Pancreas (tissue), 10 donors: ENCODE measurements around the gene RAD23A. TPM values are rescaled to one million over a fixed set of nuclear protein-coding genes. Genes with fewer than 3 reads are reported as not detected.

Experiments
- ATAC-seq, 4 donors: fragments of 200-7000 bp; cut with Tn5 transposase; one replicate each; pipeline versions ENCODE4 v1.8.0 to v1.9.1; 2020; ENCODE audit warnings: mild to moderate bottlenecking in 4 of 4, moderate library complexity in 4 of 4
- DNase-seq, 6 donors: peaks; one replicate each; pipeline ENCODE4 v3.0.0-alpha.2; 2020
- FAIRE-seq: peaks from 2 replicates; lab custom pipeline; 2012; peaks lifted over from hg19 to GRCh38; lab: Jason Lieb, UNC
- H3K27ac ChIP-seq, 4 donors: fragments of 200-600 bp; sonication (generic); 1 replicate in 3 of 4; 2 replicates in 1 of 4; pipeline versions ENCODE4 v1.5.0 to v1.8.0; 2020
- H3K27me3 ChIP-seq, 4 donors: fragments of 200-600 bp; one replicate each; pipeline ENCODE4 v1.8.0; 2021
- H3K36me3 ChIP-seq, 3 donors: fragments of 200-600 bp; sonication (generic) in 1 of 3; one replicate each; pipeline versions ENCODE4 v1.5.0 to v1.8.0; 2020 to 2021
- H3K4me1 ChIP-seq, 3 donors: fragments of 200-600 bp; one replicate each; pipeline ENCODE4 v1.8.0; 2021
- H3K4me3 ChIP-seq, 4 donors: fragments of 200-600 bp; sonication (generic) in 2 of 4; one replicate each; pipeline versions ENCODE4 v1.5.0 to v1.8.0; 2020 to 2021
- H3K9me3 ChIP-seq, 4 donors: fragments of 200-600 bp; one replicate each; pipeline ENCODE4 v1.8.0; 2021
- CTCF ChIP-seq, 4 donors: fragments of 200-600 bp; sonication (generic) in 3 of 4; IDR thresholded peaks; one replicate each; pipeline versions ENCODE4 v1.5.0 to v1.8.0; 2021; ENCODE audit warnings: antibody characterized with exemption in 4 of 4
- WGBS, 2 donors: extraction: QIAGEN DNeasy Blood & Tissue Kit; methylation state at CpG; one replicate each; pipeline ENCODE4 v1.1.7; 2013; 5-methylcytosine and 5-hydroxymethylcytosine counted together
- intact Hi-C, 3 donors: fragments of 100-400 bp; cut with DNase I; formaldehyde crosslinking; loops; one replicate each; pipeline versions ENCODE4 v1.11.1 to v1.14.2; 2022
- polyA plus RNA-seq, 2 donors: library from polyadenylated mRNA; stranded (reverse); fragments of 200-250 nt; gene quantifications; one replicate each; pipeline ENCODE4 v1.2.3, GENCODE V29; 2013
- total RNA-seq, 6 donors: library from RNA; stranded (reverse); fragmentation: NEBNext Ultra II Directional in 4 of 6; extraction: Animal tissue kit (Norgen Biotek cat#: 25700) in 4 of 6; gene quantifications; one replicate each; pipeline versions ENCODE4 v1.2.1 to v1.2.4, GENCODE V29; 2021 to 2023
- donor health status: healthy with polysubstance abuse.
- donor health status: DM: no; HTN: no; CAD: no; lungs with moderate emphysema.
- donor health status: DM: no; HTN: no; CAD: no.
- donor health status: control.
- donor health status: control.
- donor health status: Bipolar disorder and iron deficiency.
- donor health status: DM: yes; HTN: yes; CAD: no.
- donor health status: DM: no; HTN: no; CAD: no.
- donor health status: DM: no; HTN: no; CAD: no.
- donor health status: DM: yes; HTN: yes; CAD: no.

RAD23A gene
- total and polyA plus RNA-seq, 8 donors: 35.0 to 99.1 (median 46.8) TPM

GRCh38 chr19:12937927-12938778 lies 7.5 kb upstream of the RAD23A start, which contains the start of gene CALR:
CALR (plus strand) TSS chr19:12938609; CDS start chr19:12938680, 71 bp downstream.
- 0% methylated on average over 55 to 63 of the region's 63 CpGs for WGBS, 2 donors
- H3K4me3 ChIP-seq: peak within 1 kb of the TSS; percentile 76 to 99 (median 84)
- DNase-seq (peak; percentile 97 to 100 (median 100)), FAIRE-seq (peak; percentile 89), ATAC-seq (peak; percentile 83 to 92 (median 88))
- peak within 1 kb of the TSS; percentile 69 to 87 (median 78) for H3K27ac ChIP-seq
- H3K36me3 ChIP-seq: peaks cover 6 to 32% (median 17%) of the 10 kb centered on the region in 3 donors
- TF ChIP-seq CTCF (IDR thresholded peaks at IDR 0.05): no peak
- H3K4me1 ChIP-seq: peaks cover 17 to 20% (median 18%) of the 10 kb centered on the region in 3 donors
- H3K9me3 ChIP-seq: no peaks in the 10 kb centered on the region
- H3K27me3 ChIP-seq: no peaks in the 10 kb centered on the region
- intact Hi-C loops: no loop called here

GRCh38 chr19:12938779-12939601 lies 6.7 kb upstream of the RAD23A start:
- 0 to 1% methylated on average over 54 of the region's 54 CpGs for WGBS, 2 donors
- no peaks in the 10 kb centered on the region for H3K9me3 ChIP-seq
- peaks cover 10 to 40% (median 24%) of the 10 kb centered on the region in 3 donors for H3K36me3 ChIP-seq
- H3K4me1 ChIP-seq: peaks cover 17 to 20% (median 18%) of the 10 kb centered on the region in 3 donors
- peak; percentile 17 to 41 (median 28) for ATAC-seq
- intact Hi-C loops: no loop called here
- FAIRE-seq: no peak
- no peak for DNase-seq
- peak overlapping the region; percentile 76 to 99 (median 84) for H3K4me3 ChIP-seq
- peak overlapping the region; percentile 69 to 87 (median 78) for H3K27ac ChIP-seq
- TF ChIP-seq CTCF (IDR thresholded peaks at IDR 0.05): no peak
- no peaks in the 10 kb centered on the region for H3K27me3 ChIP-seq

- H3K9me3 ChIP-seq: no peaks in the 10 kb centered on the region
- ATAC-seq: no peak
- DNase-seq: no peak
- intact Hi-C loops: no loop called here
- H3K27me3 ChIP-seq: no peaks in the 10 kb centered on the region
- 31 to 32% methylated on average over 10 of the region's 10 CpGs for WGBS, 2 donors
- TF ChIP-seq CTCF (IDR thresholded peaks at IDR 0.05): no peak
- peak overlapping the region in 2 of 4 donors; percentile 1 to 5 for H3K27ac ChIP-seq
- peaks cover 10 to 47% (median 26%) of the 10 kb centered on the region in 3 donors for H3K36me3 ChIP-seq
- peak overlapping the region; percentile 76 to 99 (median 84) for H3K4me3 ChIP-seq
- peaks cover 17 to 23% (median 18%) of the 10 kb centered on the region in 3 donors for H3K4me1 ChIP-seq
- FAIRE-seq: no peak
Observed at GRCh38 chr19:12939975-12940423, 5.7 kb upstream of the RAD23A start.

- TF ChIP-seq CTCF (IDR thresholded peaks at IDR 0.05): no peak
- no peaks in the 10 kb centered on the region for H3K9me3 ChIP-seq
- DNase-seq (no peak), FAIRE-seq (no peak), ATAC-seq (no peak)
- H3K4me3 ChIP-seq: peak overlapping the region in 2 of 4 donors; percentile 76 to 80
- H3K4me1 ChIP-seq: peaks cover 17 to 23% (median 18%) of the 10 kb centered on the region in 3 donors
- H3K36me3 ChIP-seq: peaks cover 10 to 47% (median 26%) of the 10 kb centered on the region in 3 donors
- peak overlapping the region in 1 of 4 donors; percentile 5 for H3K27ac ChIP-seq
- H3K27me3 ChIP-seq: no peaks in the 10 kb centered on the region
- intact Hi-C loops: no loop called here
- 27 to 35% methylated on average over 2 of the region's 2 CpGs for WGBS, 2 donors
Observed at GRCh38 chr19:12940897-12941296, 4.8 kb upstream of the RAD23A start.
